ENCODE data around the gene MAGEB3. TPM values are rescaled to one million over a fixed set of nuclear protein-coding genes. Genes with fewer than 3 reads are reported as not detected.

The MAGEB3 gene
- total and polyA plus RNA-seq, 9 donors, result not detected

DNA sequence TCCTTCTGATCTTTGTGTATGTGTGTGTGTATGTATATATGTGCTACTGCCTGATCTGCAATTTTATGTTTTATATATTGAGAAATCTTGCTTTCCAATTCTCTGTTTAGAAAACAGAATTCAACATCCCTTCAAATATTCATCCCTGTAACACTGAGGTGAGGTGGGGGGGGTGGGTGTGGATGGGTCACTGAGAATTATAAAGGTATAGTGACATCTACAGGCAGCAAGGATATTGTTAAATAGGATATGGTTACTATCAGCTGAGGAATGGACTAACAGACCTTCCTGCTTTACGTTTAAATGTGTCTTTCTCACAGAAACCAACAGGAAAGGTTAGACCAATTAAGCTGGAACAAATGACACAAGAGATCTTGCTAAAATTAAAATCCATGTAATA lies 34.1 kb upstream of the MAGEB3 start:
- Histone ChIP-seq H3K9me3 (no peaks in the 10 kb centered on the region), H3K4me1 (ENCODE audit: insufficient read depth) (no peaks in the 10 kb centered on the region), H3K36me3 (no peaks in the 10 kb centered on the region), H3K27me3 (no peaks in the 10 kb centered on the region), H3K27ac (no peak overlapping the region), H3K4me3 (no peak overlapping the region)
- intact Hi-C loops (cut with DNase I), result no loop called here
- no peak for DNase-seq
- TF ChIP-seq, protein P1, sequence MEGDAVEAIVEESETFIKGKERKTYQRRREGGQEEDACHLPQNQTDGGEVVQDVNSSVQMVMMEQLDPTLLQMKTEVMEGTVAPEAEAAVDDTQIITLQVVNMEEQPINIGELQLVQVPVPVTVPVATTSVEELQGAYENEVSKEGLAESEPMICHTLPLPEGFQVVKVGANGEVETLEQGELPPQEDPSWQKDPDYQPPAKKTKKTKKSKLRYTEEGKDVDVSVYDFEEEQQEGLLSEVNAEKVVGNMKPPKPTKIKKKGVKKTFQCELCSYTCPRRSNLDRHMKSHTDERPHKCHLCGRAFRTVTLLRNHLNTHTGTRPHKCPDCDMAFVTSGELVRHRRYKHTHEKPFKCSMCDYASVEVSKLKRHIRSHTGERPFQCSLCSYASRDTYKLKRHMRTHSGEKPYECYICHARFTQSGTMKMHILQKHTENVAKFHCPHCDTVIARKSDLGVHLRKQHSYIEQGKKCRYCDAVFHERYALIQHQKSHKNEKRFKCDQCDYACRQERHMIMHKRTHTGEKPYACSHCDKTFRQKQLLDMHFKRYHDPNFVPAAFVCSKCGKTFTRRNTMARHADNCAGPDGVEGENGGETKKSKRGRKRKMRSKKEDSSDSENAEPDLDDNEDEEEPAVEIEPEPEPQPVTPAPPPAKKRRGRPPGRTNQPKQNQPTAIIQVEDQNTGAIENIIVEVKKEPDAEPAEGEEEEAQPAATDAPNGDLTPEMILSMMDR (IDR thresholded peaks at IDR 0.05), result no peak
- TF ChIP-seq POLR2A (IDR thresholded peaks at IDR 0.05) (no peak), EP300 (IDR thresholded peaks at IDR 0.05) (no peak)
- 7 to 16% (median 15%) methylated on average over 1 of the region's 1 CpG for WGBS, 3 donors

DNA sequence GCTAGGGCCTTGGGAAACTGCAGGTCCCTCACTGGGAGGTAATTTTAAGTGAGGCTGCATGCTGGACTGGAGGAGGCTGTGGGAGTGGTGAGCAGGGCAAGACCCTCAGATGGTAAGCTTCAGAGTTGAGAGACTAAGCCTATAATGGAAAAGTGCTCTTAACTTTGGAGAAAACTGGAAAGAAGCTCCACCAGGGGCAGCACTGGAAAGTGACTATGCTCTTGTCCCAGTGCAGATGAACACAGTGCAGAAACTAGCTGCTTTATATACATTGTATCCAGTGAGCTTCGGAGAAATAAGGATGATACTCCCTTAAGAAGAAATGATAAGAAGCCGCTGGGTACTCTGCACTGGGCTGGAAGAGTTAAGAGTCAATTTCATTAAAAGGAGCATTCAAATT lies 18.3 kb upstream of the MAGEB3 start:
- Histone ChIP-seq H3K9me3 (no peaks in the 10 kb centered on the region), H3K27ac (no peak overlapping the region), H3K36me3 (no peaks in the 10 kb centered on the region), H3K4me3 (no peak overlapping the region), H3K27me3 (no peaks in the 10 kb centered on the region), H3K4me1 (ENCODE audit: insufficient read depth) (no peaks in the 10 kb centered on the region)
- intact Hi-C loops (cut with DNase I), result no loop called here
- no peak for DNase-seq
- 49 to 59% (median 50%) methylated on average over 2 of the region's 2 CpGs for WGBS, 3 donors
- TF ChIP-seq POLR2A (IDR thresholded peaks at IDR 0.05) (no peak), EP300 (IDR thresholded peaks at IDR 0.05) (no peak)
- TF ChIP-seq, protein P1 (IDR thresholded peaks at IDR 0.05), result no peak

DNA sequence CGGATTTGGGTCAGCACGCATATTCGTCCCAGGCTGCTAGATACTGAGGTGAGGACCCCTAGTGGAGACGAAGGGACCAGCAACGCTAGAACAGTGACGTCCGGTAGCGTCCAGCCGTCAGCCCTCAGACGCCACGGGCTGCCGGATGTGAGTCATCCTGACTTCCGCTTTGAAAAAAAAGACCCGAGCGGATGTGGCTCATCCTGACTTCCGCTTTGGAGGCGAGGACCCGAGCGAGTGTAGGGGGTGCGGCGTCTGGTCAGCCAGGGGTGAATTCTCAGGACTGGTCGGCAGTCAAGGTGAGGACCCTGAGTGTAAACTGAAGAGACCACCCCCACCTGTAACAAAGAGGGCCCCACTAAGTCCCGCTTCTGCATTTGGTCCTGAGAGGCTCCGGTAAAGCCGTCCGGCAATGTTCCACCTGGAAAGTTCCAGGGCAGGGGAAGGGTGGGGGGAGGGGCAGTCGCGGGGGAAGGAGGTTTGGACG lies 15.1 kb upstream of the MAGEB3 start, which contains the start of gene MAGEB2:
Gene MAGEB2, plus strand, starts transcription at position 207 of the 487 bp plus-strand sequence. CDS start 3,018 bp downstream, outside the sequence.
- Histone ChIP-seq H3K4me1 (ENCODE audit: insufficient read depth) (no peaks in the 10 kb centered on the region), H3K27ac (no peak within 1 kb of the TSS), H3K36me3 (no peaks in the 10 kb centered on the region), H3K27me3 (no peaks in the 10 kb centered on the region), H3K9me3 (no peaks in the 10 kb centered on the region), H3K4me3 (no peak within 1 kb of the TSS)
- no peak for DNase-seq
- no peak for TF ChIP-seq EP300 (IDR thresholded peaks at IDR 0.05)
- intact Hi-C loops (cut with DNase I), result no loop called here
- WGBS, 3 donors, result 81 to 90% (median 82%) methylated on average over 29 of the region's 29 CpGs

DNA sequence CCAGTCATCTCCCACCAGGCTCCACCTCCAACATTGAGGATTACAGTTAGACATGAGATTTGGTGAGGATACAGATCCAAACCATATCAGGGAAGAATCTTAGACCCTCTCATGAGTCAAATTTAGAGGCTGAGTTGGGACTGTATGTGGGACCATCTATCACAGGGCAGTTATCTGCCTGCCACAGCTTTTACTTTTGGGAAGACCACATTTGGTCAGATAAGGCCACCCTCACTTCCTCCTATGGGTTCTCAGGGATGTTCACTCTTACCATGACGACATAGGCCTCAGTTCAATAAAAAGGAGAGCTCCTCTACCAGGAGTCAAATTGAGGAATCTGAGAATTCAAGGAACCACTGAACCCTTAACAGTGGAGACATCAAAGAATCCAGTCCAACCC lies 13.0 kb upstream of the MAGEB3 start:
- H3K27ac ChIP-seq, result no peak overlapping the region
- H3K4me3 ChIP-seq, result no peak overlapping the region
- H3K4me1 ChIP-seq (ENCODE audit: insufficient read depth), result no peaks in the 10 kb centered on the region
- intact Hi-C loops (cut with DNase I), result no loop called here
- 58 to 74% (median 62%) methylated on average over 1 of the region's 1 CpG for WGBS, 3 donors
- no peaks in the 10 kb centered on the region for H3K36me3 ChIP-seq
- H3K27me3 ChIP-seq, result no peaks in the 10 kb centered on the region
- TF ChIP-seq, protein P1 (IDR thresholded peaks at IDR 0.05), result no peak
- no peak for TF ChIP-seq EP300 (IDR thresholded peaks at IDR 0.05)
- no peak for TF ChIP-seq POLR2A (IDR thresholded peaks at IDR 0.05)
- H3K9me3 ChIP-seq, result no peaks in the 10 kb centered on the region
- DNase-seq, result no peak

DNA sequence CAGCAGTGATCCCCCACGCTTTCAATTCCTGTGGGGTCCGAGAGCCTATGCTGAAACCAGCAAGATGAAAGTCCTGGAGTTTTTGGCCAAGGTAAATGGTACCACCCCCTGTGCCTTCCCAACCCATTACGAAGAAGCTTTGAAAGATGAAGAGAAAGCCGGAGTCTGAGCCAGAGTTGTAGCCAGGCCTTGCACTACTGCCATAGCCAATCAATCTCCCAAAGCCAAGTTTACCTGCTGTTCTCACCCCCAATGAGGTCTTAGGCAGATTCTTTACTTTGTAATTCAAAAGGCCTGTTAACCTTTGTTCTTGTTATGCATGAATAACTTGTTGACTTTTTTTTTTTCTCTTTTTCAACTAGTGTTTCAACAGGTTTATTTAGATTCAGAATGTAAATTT lies 11.1 kb upstream of the MAGEB3 start:
- TF ChIP-seq, protein P1 (IDR thresholded peaks at IDR 0.05), result no peak
- no peak for TF ChIP-seq POLR2A (IDR thresholded peaks at IDR 0.05)
- no peak for TF ChIP-seq EP300 (IDR thresholded peaks at IDR 0.05)
- no peaks in the 10 kb centered on the region for H3K9me3 ChIP-seq
- H3K27ac ChIP-seq, result no peak overlapping the region
- 74 to 87% (median 84%) methylated on average over 4 of the region's 4 CpGs for WGBS, 3 donors
- H3K4me1 ChIP-seq (ENCODE audit: insufficient read depth), result no peaks in the 10 kb centered on the region
- no peaks in the 10 kb centered on the region for H3K27me3 ChIP-seq
- no peak for DNase-seq
- H3K36me3 ChIP-seq, result no peaks in the 10 kb centered on the region
- H3K4me3 ChIP-seq, result no peak overlapping the region
- intact Hi-C loops (cut with DNase I), result no loop called here
